ENCODE results near the gene B4GALNT4. TPM values are rescaled to one million over a fixed set of nuclear protein-coding genes. Genes with fewer than 3 reads are reported as not detected.
"Not testable (repeated sequence)": the region's sequence is repeated elsewhere in the genome, so short reads cannot be mapped to it uniquely, and the experiment has no call there.

B4GALNT4 gene
- total RNA-seq, 1 donor from 2014 or later: 22.9 TPM

DNA sequence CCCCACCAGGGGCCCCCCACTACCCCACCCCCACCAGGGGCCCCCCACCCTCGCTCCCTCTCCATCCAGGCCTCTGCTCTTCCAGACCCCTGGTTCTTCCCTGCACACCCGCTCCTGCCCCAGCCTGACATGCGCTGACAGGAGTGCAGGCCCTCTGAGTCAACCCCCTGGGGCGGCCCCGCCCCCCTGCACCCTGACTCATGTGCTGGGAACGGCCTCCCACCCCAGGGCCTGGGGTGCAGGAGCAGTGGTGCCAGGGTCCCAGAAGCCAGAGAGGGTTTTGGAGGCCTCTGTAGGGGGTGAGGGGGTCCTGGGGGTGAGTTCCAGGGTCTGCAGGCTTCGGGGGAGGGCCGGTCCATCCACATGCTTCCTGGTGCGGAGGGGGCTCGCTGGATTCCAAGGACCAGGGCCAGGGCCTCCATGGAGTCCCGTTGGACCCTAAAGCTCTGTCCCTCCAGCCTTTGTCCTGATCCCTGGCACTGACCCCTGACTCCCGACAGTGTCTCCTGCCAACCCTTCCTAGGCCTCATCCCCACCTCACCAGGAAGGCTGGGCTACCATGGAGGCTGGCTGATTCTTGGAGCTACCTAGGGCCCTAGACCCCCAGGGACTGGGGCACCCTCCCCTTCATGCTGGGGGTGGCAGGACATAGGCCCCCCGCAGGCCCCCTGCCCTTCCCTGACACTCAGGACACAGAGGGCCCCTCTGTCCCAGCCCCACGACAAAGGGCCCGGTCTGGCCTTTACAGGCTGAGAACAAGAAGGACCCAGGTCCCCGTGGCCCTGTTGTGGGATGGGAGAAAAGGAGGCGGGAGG, 24.1 kb downstream of the B4GALNT4 start:
- peak; percentile 57 for DNase-seq

DNA sequence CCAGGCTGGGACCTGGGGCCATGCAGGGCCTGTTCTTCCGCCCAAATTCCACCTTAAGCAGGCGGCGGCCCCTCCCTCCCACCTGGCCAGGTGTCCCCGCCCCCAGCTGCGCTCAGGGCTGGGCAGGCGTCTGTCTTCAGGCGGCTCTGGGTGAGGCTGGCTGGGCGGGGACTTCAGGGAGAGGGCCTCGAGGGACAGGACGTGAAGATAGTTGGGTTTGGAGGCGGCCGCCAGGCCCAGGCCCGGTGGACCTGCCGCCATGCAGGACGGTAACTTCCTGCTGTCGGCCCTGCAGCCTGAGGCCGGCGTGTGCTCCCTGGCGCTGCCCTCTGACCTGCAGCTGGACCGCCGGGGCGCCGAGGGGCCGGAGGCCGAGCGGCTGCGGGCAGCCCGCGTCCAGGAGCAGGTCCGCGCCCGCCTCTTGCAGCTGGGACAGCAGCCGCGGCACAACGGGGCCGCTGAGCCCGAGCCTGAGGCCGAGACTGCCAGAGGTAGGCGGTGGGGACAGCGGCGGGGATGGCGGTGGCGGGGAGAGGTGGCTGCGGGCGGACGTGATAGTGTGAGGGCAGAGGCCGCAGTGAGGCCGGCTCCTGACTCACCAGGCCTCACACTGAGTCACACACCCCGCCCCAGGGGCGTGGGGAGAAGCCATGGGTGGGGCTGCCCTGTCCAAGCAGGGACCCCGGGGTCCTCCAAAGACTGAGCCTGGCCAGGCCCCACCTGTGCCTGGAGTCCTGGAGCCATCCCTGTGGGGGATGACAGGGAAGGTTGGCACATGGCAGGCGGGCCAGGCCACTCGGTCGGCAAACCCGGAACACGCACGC, 24.9 kb downstream of the B4GALNT4 start, which contains the start of gene PKP3:
Gene PKP3, plus strand, starts transcription at position 176 of the 824 bp plus-strand sequence. Its CDS starts 84 bp downstream, at position 260.
- DNase-seq: peak; percentile 66

DNA sequence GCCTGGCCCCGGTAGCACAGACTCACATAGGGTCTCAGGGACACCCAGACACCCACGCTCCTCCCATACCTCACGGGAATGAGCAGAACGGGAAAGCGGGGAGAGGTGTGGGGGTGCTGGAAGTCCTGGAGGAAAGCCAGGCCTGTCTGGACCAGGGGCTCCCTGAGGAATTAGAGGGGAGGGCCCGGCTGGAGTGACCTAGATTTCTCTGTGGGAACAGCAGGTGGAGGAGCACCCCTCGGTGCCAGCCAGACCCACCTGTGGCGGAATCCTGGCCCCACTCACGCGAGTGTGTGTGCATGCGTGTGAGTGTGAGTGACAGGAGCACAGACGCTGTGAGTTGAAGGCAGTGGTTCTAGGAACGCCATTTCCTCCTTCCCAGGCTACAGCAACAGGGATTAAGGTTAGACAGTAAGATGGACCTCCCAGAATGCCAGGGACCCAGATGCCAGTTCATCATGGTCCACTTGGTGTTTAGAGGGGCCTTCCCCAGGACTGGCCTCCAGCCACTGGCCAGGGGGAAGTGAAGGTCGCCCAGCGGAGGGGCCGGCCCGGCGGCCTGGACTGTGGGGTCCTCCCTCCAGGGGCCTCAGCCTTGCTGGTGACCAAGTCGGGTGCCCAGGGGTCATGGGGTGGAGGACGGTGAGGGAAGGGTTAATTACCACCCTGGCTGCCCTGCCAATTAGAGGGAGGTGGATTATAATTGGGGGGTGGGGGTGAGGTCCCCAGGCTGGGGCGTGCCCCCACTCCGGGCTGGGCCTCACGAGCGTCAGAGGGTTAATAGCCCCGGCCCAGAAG, 25.8 kb downstream of the B4GALNT4 start:
- no peak for DNase-seq

DNA sequence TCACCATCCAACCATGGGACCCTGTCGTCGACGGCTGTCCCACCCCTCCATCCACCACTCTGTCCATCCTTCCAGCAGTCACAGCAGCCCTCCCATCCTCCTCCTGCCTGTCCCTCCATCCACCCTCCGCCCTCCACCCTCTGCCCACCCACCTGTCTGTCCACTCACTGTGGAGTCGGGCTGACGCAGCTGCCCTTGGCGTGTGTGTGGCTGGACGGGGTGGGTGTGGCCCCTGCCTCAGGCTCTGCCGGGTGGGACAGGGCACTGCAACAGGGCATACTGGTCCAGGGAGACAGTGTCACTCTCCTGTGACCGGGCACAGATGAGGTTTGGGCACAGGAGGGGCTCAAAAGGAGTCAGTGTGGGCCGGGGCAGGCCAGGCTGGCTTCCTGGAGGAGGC, 26.6 kb downstream of the B4GALNT4 start:
- DNase-seq: no peak

DNA sequence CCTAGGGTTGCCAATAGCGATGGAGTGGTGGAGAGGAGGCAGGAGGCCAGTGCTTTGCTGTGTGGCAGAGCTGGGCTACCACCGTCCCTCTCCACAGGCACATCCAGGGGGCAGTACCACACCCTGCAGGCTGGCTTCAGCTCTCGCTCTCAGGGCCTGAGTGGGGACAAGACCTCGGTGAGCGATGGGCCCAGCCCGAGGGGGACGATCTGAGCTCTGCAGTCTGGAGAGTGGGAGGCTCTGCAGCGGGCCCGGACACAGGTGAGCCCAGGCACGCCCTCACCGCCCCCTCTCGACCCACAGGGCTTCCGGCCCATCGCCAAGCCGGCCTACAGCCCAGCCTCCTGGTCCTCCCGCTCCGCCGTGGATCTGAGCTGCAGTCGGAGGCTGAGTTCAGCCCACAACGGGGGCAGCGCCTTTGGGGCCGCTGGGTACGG, 27.2 kb downstream of the B4GALNT4 start:
- peak; percentile 25 for DNase-seq

DNA sequence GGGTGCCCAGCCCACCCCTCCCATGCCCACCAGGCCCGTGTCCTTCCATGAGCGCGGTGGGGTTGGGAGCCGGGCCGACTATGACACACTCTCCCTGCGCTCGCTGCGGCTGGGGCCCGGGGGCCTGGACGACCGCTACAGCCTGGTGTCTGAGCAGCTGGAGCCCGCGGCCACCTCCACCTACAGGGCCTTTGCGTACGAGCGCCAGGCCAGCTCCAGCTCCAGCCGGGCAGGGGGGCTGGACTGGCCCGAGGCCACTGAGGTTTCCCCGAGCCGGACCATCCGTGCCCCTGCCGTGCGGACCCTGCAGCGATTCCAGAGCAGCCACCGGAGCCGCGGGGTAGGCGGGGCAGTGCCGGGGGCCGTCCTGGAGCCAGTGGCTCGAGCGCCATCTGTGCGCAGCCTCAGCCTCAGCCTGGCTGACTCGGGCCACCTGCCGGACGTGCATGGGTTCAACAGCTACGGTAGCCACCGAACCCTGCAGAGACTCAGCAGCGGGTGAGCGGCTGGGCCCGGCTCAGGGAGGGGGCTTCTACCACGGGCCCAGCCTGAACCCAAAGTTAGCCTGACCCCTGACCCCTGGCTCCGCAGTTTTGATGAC, 27.7 kb downstream of the B4GALNT4 start:
- peak; percentile 79 for DNase-seq

DNA sequence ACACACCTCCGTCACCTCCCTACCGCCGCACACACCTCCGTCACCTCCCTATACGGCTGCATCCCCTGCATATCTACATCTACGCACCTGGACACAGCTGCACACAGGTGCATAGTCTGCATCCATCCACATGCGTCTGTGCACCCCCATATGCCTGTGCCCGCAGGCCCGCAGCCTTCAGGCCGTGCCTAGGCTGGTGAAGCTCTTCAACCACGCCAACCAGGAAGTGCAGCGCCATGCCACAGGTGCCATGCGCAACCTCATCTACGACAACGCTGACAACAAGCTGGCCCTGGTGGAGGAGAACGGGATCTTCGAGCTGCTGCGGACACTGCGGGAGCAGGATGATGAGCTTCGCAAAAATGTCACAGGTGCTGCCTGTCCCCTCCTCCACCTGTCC, 29.5 kb downstream of the B4GALNT4 start:
- DNase-seq: no peak

DNA sequence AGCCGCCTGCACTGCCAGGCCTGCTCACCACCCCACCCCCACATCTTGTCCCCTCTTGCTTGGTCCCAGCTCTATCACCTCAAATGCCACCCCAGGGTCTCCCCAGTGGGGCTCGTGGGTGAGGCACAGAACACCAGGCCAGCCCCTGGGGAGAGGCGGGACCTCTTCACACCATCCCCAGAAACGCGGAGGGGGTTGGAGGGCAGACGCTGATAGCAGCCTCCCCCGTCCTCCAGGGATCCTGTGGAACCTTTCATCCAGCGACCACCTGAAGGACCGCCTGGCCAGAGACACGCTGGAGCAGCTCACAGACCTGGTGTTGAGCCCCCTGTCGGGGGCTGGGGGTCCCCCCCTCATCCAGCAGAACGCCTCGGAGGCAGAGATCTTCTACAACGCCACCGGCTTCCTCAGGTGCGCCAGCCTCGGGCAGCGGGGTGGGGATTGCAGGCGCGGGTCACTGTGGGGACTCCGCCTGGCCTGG, 30.5 kb downstream of the B4GALNT4 start:
- no peak for DNase-seq

DNA sequence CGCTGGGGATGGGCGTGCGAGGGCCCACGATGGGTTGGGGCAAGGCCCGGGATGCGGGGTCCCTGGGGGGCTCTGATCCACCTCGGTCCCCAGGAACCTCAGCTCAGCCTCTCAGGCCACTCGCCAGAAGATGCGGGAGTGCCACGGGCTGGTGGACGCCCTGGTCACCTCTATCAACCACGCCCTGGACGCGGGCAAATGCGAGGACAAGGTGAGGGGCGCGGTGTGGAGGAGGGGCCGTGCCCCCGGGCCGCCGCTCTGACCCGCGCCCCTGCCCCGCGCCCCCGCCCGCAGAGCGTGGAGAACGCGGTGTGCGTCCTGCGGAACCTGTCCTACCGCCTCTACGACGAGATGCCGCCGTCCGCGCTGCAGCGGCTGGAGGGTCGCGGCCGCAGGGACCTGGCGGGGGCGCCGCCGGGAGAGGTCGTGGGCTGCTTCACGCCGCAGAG, 31.0 kb downstream of the B4GALNT4 start:
- DNase-seq: no peak

DNA sequence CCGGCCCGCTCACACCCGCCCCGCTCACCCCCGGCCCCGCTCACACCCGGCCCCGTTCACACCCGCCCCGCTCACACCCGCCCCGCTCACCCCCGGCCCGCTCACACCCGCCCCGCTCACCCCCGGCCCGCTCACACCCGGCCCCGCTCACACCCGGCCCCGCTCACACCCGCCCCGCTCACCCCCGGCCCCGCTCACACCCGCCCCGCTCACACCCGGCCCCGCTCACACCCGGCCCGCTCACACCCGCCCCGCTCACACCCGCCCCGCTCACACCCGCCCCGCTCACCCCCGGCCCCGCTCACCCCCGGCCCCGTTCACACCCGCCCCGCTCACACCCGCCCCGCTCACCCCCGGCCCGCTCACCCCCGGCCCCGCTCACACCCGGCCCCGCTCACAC, 31.9 kb downstream of the B4GALNT4 start:
- not testable (repeated sequence) for DNase-seq

DNA sequence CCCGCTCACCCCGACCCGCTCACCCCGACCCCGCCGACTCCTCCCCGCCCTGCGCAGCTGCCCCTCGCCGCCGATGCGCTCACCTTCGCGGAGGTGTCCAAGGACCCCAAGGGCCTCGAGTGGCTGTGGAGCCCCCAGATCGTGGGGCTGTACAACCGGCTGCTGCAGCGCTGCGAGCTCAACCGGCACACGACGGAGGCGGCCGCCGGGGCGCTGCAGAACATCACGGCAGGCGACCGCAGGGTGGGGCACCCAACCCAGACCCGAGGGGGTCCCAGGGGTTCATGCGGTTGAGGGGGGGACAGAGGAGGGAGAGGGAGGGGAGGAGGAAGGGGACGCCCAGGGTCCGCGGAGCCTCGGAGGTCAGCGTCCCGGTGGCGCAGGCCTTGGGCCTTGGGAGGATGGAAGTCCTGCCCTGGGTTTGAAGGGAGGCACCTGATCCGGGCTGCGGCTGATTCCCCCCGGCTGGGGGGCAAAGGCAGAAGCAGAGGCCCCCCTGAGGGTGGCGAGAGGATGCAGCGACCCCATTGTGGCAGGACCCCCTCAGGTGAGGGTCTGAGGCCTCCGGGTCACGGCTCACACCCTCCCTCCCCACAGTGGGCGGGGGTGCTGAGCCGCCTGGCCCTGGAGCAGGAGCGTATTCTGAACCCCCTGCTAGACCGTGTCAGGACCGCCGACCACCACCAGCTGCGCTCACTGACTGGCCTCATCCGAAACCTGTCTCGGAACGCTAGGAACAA, 33.9 kb downstream of the B4GALNT4 start:
- no peak for DNase-seq

DNA sequence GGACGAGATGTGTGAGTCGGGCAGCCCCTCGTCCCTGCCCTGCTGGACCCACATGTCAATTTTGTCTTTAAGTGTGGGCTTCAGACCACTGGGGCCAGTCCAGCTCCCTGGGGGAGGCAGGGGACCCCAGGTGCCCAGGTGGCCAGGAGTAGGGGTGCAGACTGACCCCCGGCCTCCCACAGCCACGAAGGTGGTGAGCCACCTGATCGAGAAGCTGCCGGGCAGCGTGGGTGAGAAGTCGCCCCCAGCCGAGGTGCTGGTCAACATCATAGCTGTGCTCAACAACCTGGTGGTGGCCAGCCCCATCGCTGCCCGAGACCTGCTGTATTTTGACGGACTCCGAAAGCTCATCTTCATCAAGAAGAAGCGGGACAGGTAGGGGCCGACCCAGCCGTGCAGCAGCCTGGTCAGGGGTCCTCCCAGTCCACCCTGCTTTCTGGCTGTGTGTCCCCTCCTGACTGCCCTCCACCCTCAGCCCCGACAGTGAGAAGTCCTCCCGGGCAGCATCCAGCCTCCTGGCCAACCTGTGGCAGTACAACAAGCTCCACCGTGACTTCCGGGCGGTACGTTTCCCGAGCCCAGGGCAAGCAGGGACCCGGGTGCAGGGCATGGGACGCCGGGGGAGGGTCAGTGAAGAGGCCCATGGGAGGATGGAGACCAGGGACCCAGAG, 34.6 kb downstream of the B4GALNT4 start:
- no peak for DNase-seq

DNA sequence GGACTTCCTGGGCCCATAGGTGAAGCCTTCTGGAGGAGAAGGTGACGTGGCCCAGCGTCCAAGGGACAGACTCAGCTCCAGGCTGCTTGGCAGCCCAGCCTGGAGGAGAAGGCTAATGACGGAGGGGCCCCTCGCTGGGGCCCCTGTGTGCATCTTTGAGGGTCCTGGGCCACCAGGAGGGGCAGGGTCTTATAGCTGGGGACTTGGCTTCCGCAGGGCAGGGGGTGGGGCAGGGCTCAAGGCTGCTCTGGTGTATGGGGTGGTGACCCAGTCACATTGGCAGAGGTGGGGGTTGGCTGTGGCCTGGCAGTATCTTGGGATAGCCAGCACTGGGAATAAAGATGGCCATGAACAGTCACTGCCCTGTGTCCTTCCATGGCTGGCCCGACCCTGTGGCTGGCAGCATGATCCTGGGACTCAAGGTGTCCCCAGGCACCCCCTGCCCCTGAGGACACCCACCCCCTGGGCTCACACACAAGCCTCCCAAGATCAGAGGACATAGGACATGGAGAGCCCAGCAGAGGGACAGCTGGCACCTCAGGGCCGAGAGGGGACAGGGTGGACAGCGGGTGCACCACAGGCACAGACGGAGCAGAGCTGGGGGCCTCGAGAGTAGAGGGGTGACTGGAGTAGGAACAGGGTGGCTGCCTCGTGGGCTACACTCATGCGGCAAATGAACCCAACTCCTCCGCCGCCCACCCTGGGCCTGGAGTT, 35.4 kb downstream of the B4GALNT4 start:
- no peak for DNase-seq

DNA sequence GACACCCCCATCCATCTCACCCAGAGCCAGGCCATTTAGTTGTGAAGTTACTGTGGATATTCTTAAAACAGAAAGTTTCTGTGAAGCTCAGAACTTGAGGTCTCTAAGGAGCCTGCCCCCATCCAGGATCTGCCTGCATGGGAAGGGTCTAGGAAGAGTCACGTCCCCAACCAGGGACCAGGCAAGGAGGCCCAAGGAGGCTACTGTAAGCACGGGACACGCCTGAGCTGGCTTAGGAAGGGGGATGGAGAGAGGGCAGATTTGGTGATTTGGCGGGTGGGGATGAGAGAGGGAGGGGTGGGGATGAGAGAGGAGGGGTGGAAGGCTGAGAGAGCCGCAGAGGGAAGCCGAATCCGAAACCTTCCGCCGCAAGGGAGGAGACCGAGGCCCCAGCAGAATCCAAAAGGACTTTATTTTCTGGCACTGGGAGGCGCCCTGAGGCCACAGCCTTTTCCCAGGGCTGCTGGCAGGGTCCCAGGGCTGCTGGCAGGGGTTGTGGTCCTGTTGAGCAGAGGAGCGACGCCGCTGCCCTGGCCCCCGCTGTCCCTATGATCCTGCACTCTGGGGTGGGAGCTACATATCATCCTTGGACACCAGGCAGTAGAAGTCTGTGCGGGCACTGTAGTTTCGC, 36.1 kb downstream of the B4GALNT4 start:
- no peak for DNase-seq

DNA sequence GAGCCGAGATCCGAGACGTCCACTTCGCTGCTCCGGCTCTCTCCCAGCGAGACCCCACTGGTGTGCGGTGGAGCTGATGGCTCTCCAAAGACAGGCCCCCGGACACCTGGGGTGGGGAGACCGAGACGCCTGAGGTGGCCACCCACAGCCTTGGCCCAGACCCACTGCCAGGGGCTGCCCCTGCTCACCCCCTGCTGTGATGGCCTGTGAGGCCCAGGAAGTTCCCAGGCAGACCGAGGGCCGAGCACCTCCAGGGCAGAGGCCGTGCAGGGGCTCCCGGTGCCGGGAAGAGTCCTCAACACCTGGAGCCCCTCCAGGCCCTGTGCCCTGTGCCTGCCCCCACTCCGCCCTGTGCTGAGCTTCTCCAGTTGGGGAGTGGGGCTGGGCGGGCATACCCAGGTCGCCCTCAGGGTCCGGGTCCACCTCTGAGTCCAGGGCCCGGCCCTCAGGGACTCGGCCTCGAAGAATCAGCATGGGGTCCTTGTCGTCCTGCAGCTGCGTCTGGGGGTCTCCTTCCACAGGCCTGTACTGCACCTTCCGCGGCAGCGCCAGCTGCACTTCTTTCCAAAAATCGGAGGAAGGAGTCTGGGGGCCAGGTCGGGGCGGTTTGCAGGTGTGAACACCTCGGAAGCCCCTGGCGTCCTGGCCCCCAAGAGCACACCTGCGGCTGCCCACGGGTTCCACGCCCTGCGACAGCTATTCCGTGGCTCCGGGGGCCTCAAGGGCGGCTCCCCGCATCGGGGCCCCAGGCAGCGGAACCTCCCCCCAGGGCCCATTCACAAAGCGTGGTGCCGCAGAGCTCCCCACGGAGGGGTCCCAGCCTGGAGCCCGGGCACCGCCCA, 36.9 kb downstream of the B4GALNT4 start:
- DNase-seq: no peak

DNA sequence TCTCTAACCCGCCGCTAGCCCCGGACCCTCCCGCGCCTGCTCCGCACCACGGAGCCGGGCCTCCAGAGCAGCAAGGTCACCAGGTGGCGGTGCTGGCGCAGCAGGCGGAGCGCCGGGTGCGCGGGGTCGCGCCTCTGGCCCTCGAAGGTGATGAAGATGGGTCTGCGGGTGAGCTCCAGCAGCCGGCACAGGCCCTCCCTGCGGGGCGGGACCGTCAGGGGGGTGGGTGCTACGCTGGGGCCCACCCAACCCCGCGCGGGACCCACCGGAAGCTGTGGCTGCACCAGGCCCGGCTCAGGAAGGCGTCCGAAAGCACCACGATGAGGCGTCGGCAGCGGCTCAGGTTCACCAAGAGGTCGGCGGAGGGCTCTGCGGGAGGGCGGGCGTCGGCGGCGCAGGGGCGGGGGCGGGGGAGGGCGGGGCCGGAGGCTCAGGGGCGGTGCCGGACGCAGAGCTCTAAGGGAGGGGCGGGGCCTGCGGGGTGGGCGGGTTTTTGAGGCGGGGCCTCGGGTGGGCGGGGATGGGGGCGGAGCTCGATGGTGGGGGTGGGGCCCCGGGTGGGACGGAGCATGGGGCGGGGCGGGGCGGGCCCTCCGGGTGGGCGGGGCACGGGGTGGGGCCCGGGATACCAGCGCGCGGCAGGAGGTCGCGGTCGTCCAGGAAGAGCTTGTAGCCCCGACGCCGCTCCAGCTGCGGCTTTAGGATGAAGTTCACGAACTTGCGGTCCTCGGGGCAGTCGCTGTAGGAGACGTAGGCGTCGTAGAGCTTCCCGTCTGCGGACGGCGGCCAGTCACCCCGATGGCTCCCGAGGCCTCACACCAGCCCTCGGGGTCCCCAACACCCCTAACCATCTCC, 37.7 kb downstream of the B4GALNT4 start:
- DNase-seq: peak; percentile 64

DNA sequence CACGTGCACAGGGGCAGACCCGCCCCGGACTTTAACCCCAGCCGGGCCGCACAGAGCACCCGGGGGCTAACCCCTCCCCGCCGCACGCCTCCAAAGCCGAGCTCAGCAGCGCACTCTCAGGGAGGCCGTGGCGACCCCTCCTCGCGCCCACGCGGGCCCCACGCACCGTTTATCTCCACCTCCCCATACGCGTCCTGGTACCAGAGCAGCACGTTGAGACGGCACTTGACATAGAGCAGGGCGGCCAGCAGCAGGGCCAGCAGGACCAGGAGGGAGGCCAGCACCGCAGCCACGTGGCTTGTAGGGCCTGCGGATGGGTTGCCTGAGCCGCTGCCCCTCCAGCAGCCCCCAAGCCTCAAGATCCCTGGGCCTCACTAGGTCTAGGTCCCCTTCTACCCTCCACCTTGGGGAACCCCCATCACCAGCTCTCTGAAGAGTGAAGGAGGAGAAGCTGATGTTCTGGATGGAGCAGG, 38.4 kb downstream of the B4GALNT4 start:
- DNase-seq: no peak
